ENCODE data around the gene SORL1-AS1.

The SORL1-AS1 gene

GRCh38 chr11:121435551-121436511 is 16.9 kb downstream of the SORL1-AS1 start:
- TF ChIP-seq POLR2A (IDR thresholded peaks at IDR 0.05) (no peak), CTCF (IDR thresholded peaks at IDR 0.05) (no peak)
- Histone ChIP-seq H3K27ac (no peak overlapping the region), H3K27me3 (no peaks in the 10 kb centered on the region), H3K9me3 (no peaks in the 10 kb centered on the region), H3K4me3 (no peak overlapping the region), H3K4me1 (no peaks in the 10 kb centered on the region), H3K36me3 (no peaks in the 10 kb centered on the region)
- no peak for DNase-seq
- intact Hi-C loops (cut with DNase I; ENCODE audit: low total_unique reads), result no loop called here

GRCh38 chr11:121435132-121435531 is 17.6 kb downstream of the SORL1-AS1 start:
- Histone ChIP-seq H3K9me3 (no peaks in the 10 kb centered on the region), H3K4me3 (no peak overlapping the region), H3K36me3 (no peaks in the 10 kb centered on the region), H3K27me3 (no peaks in the 10 kb centered on the region), H3K4me1 (no peaks in the 10 kb centered on the region), H3K27ac (no peak overlapping the region)
- no peak for TF ChIP-seq CTCF (IDR thresholded peaks at IDR 0.05)
- no peak for TF ChIP-seq POLR2A (IDR thresholded peaks at IDR 0.05)
- DNase-seq, result no peak
- intact Hi-C loops (cut with DNase I; ENCODE audit: low total_unique reads), result no loop called here

- no peaks in the 10 kb centered on the region for H3K27me3 ChIP-seq
- no peaks in the 10 kb centered on the region for H3K36me3 ChIP-seq
- no peak overlapping the region for H3K27ac ChIP-seq
- DNase-seq, result no peak
- no peak for TF ChIP-seq POLR2A (IDR thresholded peaks at IDR 0.05)
- no peaks in the 10 kb centered on the region for H3K4me1 ChIP-seq
- intact Hi-C loops (cut with DNase I; ENCODE audit: low total_unique reads), result no loop called here
- H3K9me3 ChIP-seq, result no peaks in the 10 kb centered on the region
- H3K4me3 ChIP-seq, result no peak overlapping the region
Measured at GRCh38 chr11:121431820-121432526, 20.8 kb downstream of the SORL1-AS1 start.

GRCh38 chr11:121429556-121429955 is 23.2 kb downstream of the SORL1-AS1 start:
- H3K27ac ChIP-seq, result no peak overlapping the region
- H3K27me3 ChIP-seq, result no peaks in the 10 kb centered on the region
- intact Hi-C loops (cut with DNase I; ENCODE audit: low total_unique reads), result no loop called here
- no peaks in the 10 kb centered on the region for H3K36me3 ChIP-seq
- H3K4me1 ChIP-seq, result no peaks in the 10 kb centered on the region
- DNase-seq, result no peak
- H3K9me3 ChIP-seq, result no peaks in the 10 kb centered on the region
- no peak overlapping the region for H3K4me3 ChIP-seq
- TF ChIP-seq POLR2A (IDR thresholded peaks at IDR 0.05), result no peak
- TF ChIP-seq CTCF (IDR thresholded peaks at IDR 0.05), result no peak

- DNase-seq, result no peak
- intact Hi-C loops (cut with DNase I; ENCODE audit: low total_unique reads), result no loop called here
- Histone ChIP-seq H3K27me3 (no peaks in the 10 kb centered on the region), H3K36me3 (no peaks in the 10 kb centered on the region), H3K9me3 (no peaks in the 10 kb centered on the region), H3K4me3 (no peak overlapping the region), H3K4me1 (no peaks in the 10 kb centered on the region), H3K27ac (no peak overlapping the region)
- TF ChIP-seq POLR2A (IDR thresholded peaks at IDR 0.05) (no peak), CTCF (IDR thresholded peaks at IDR 0.05) (no peak)
Measured at GRCh38 chr11:121427400-121427744, 25.4 kb downstream of the SORL1-AS1 start.

Data from uterus (tissue), 3 donors.